ENCODE measurements around the gene CCDC154. TPM values are rescaled to one million over a fixed set of nuclear protein-coding genes. Genes with fewer than 3 reads are reported as not detected.

The CCDC154 gene
- total RNA-seq, 4 donors from 2014 or later: 0.48 to 5.3 (median 0.51) TPM; not detected in 1

- DNase-seq: no peak
- Histone ChIP-seq H3K4me3 (no peak overlapping the region), H3K9me3 (no peaks in the 10 kb centered on the region), H3K27ac (no peak overlapping the region), H3K4me1 (no peaks in the 10 kb centered on the region), H3K27me3 (no peaks in the 10 kb centered on the region), H3K36me3 (no peaks in the 10 kb centered on the region)
- intact Hi-C loops (cut with DNase I; ENCODE audit: low total_unique reads): no loop called here
- no peak for TF ChIP-seq CTCF (IDR thresholded peaks at IDR 0.05)
- no peak for TF ChIP-seq POLR2A (IDR thresholded peaks at IDR 0.05)
Measured at GRCh38 chr16:1425616-1426370, 18.6 kb downstream of the CCDC154 start.

GRCh38 chr16:1424028-1424427 is 20.3 kb downstream of the CCDC154 start:
- no peaks in the 10 kb centered on the region for H3K27me3 ChIP-seq
- intact Hi-C loops (cut with DNase I; ENCODE audit: low total_unique reads): no loop called here
- no peaks in the 10 kb centered on the region for H3K36me3 ChIP-seq
- no peak overlapping the region for H3K4me3 ChIP-seq
- no peaks in the 10 kb centered on the region for H3K4me1 ChIP-seq
- no peaks in the 10 kb centered on the region for H3K9me3 ChIP-seq
- TF ChIP-seq POLR2A (IDR thresholded peaks at IDR 0.05): no peak
- TF ChIP-seq CTCF (IDR thresholded peaks at IDR 0.05): no peak
- DNase-seq: no peak
- no peak overlapping the region for H3K27ac ChIP-seq

- Histone ChIP-seq H3K9me3 (no peaks in the 10 kb centered on the region), H3K36me3 (no peaks in the 10 kb centered on the region), H3K4me3 (no peak overlapping the region), H3K4me1 (no peaks in the 10 kb centered on the region), H3K27me3 (no peaks in the 10 kb centered on the region), H3K27ac (peak overlapping the region; percentile 87 to 91)
- no peak for TF ChIP-seq CTCF (IDR thresholded peaks at IDR 0.05)
- TF ChIP-seq POLR2A (IDR thresholded peaks at IDR 0.05): no peak
- DNase-seq: no peak
- intact Hi-C loops (cut with DNase I; ENCODE audit: low total_unique reads): no loop called here
Measured at GRCh38 chr16:1422076-1422475, 22.3 kb downstream of the CCDC154 start.

GRCh38 chr16:1420111-1420539 is 24.2 kb downstream of the CCDC154 start:
- Histone ChIP-seq H3K9me3 (no peaks in the 10 kb centered on the region), H3K27ac (peak overlapping the region; percentile 87 to 91), H3K4me3 (peak overlapping the region; percentile 58 to 66), H3K36me3 (no peaks in the 10 kb centered on the region), H3K27me3 (no peaks in the 10 kb centered on the region), H3K4me1 (no peaks in the 10 kb centered on the region)
- intact Hi-C loops (cut with DNase I; ENCODE audit: low total_unique reads): no loop called here
- TF ChIP-seq POLR2A (IDR thresholded peaks at IDR 0.05): no peak
- TF ChIP-seq CTCF (IDR thresholded peaks at IDR 0.05): no peak
- no peak for DNase-seq

- H3K27me3 ChIP-seq: no peaks in the 10 kb centered on the region
- no peaks in the 10 kb centered on the region for H3K36me3 ChIP-seq
- no peak overlapping the region for H3K4me3 ChIP-seq
- DNase-seq: no peak
- H3K27ac ChIP-seq: no peak overlapping the region
- intact Hi-C loops (cut with DNase I; ENCODE audit: low total_unique reads): no loop called here
- peaks cover 0 to 4% of the 10 kb centered on the region in 2 donors for H3K4me1 ChIP-seq
- no peaks in the 10 kb centered on the region for H3K9me3 ChIP-seq
- no peak for TF ChIP-seq POLR2A (IDR thresholded peaks at IDR 0.05)
Measured at GRCh38 chr16:1416521-1416941, 27.8 kb downstream of the CCDC154 start.

Measured in uterus (tissue), 4 donors.